ENCODE results near the gene RAD51B. TPM values are rescaled to one million over a fixed set of nuclear protein-coding genes. Genes with fewer than 3 reads are reported as not detected.

Gene RAD51B
- total RNA-seq, 1 experiment from 2014 or later = 20.0 TPM

- H3K36me3 ChIP-seq (ENCODE audit: control insufficient read depth in 1 of 2, insufficient read depth in 2 of 2, low read length in 2 of 2) = no peaks in the 10 kb centered on the region
- no peaks in the 10 kb centered on the region for H3K27me3 ChIP-seq (ENCODE audit: insufficient read depth, low read length)
- no peak overlapping the region for H3K4me3 ChIP-seq (replicated peaks in 1 of 2; ENCODE audit: low read depth in 1 of 2, low read length in 2 of 2)
- H3K79me2 ChIP-seq (ENCODE audit: insufficient read depth, low read length) = no peaks in the 10 kb centered on the region
- CTCF ChIA-PET = no interaction called here
- no peak overlapping the region for H3K9ac ChIP-seq (ENCODE audit: low read length)
- H3K4me2 ChIP-seq (ENCODE audit: low read length) = no peak overlapping the region
- ATAC-seq = no peak
- no peak overlapping the region for H2AFZ ChIP-seq (ENCODE audit: low read depth, low read length, poor library complexity, severe bottlenecking)
- H4K20me1 ChIP-seq (ENCODE audit: insufficient read depth) = no peaks in the 10 kb centered on the region
- intact Hi-C loops (cut with micrococcal nuclease) = no loop called here
- DNase-seq (ENCODE audit: low read depth, low spot score) = no peak
- no peaks in the 10 kb centered on the region for H3K9me3 ChIP-seq (ENCODE audit: control insufficient read depth in 1 of 2, insufficient read depth in 1 of 2, low read depth in 1 of 2, low read length in 2 of 2)
- H3K9me2 ChIP-seq (ENCODE audit: insufficient read depth) = no peaks in the 10 kb centered on the region
- BruUV-seq (replicated peaks) = no TSS peak
- peaks cover 0 to 5% of the 10 kb centered on the region in 2 experiments; a peak in 1 of 4 replicates for H3K4me1 ChIP-seq (ENCODE audit: control insufficient read depth in 1 of 2, insufficient read depth in 2 of 2, low read length in 2 of 2)
- TF ChIP-seq ZNF274 (IDR thresholded peaks at IDR 0.05; ENCODE audit: low read depth, low read length) (no peak), CTCF (IDR thresholded peaks at IDR 0.05 in 2 of 3, conservative IDR thresholded peaks at IDR 0.05 in 1 of 3; ENCODE audit: borderline replicate concordance in 1 of 3, insufficient read depth in 1 of 3, low read depth in 2 of 3, low read length in 2 of 3) (peak in 2 of 3 experiments; percentile 13 to 32; a peak in 3 of 6 replicates)
- no peak overlapping the region for H3K27ac ChIP-seq (ENCODE audit: low read depth, low read length)
- POLR2A ChIA-PET = no interaction called here
- RAD21 ChIA-PET (ENCODE audit: low non-redundant PET in 1 of 2, low total read pairs in 2 of 2, uncharacterized antibody in 2 of 2, unreplicated experiment in 2 of 2) = no interaction called here
Measured at GRCh38 chr14:68714991-68715924, 895.7 kb downstream of the RAD51B start.

GRCh38 chr14:68716698-68717097 is 897.1 kb downstream of the RAD51B start:
- POLR2A ChIA-PET = no interaction called here
- Histone ChIP-seq H4K20me1 (ENCODE audit: insufficient read depth) (no peaks in the 10 kb centered on the region), H3K27me3 (ENCODE audit: insufficient read depth, low read length) (no peaks in the 10 kb centered on the region), H3K79me2 (ENCODE audit: insufficient read depth, low read length) (no peaks in the 10 kb centered on the region), H3K9me2 (ENCODE audit: insufficient read depth) (no peaks in the 10 kb centered on the region), H3K9me3 (ENCODE audit: control insufficient read depth in 1 of 2, insufficient read depth in 1 of 2, low read depth in 1 of 2, low read length in 2 of 2) (no peaks in the 10 kb centered on the region), H3K9ac (ENCODE audit: low read length) (no peak overlapping the region), H2AFZ (ENCODE audit: low read depth, low read length, poor library complexity, severe bottlenecking) (no peak overlapping the region), H3K4me2 (ENCODE audit: low read length) (no peak overlapping the region), H3K4me3 (replicated peaks in 1 of 2; ENCODE audit: low read depth in 1 of 2, low read length in 2 of 2) (no peak overlapping the region), H3K36me3 (ENCODE audit: control insufficient read depth in 1 of 2, insufficient read depth in 2 of 2, low read length in 2 of 2) (no peaks in the 10 kb centered on the region), H3K4me1 (ENCODE audit: control insufficient read depth in 1 of 2, insufficient read depth in 2 of 2, low read length in 2 of 2) (peaks cover 0 to 5% of the 10 kb centered on the region in 2 experiments; a peak in 1 of 4 replicates), H3K27ac (ENCODE audit: low read depth, low read length) (no peak overlapping the region)
- ATAC-seq = no peak
- no peak for DNase-seq (ENCODE audit: low read depth, low spot score)
- no TSS peak for BruUV-seq (replicated peaks)
- intact Hi-C loops (cut with micrococcal nuclease) = no loop called here
- no peak for TF ChIP-seq POLR2A (IDR thresholded peaks at IDR 0.05; ENCODE audit: borderline replicate concordance, extremely low read depth, insufficient read depth, insufficient read length)
- RAD21 ChIA-PET (ENCODE audit: low non-redundant PET in 1 of 2, low total read pairs in 2 of 2, uncharacterized antibody in 2 of 2, unreplicated experiment in 2 of 2) = no interaction called here
- CTCF ChIA-PET = no interaction called here

Data from HCT116 (cell line).